ENCODE data around the gene IGSF3. TPM values are rescaled to one million over a fixed set of nuclear protein-coding genes. Genes with fewer than 3 reads are reported as not detected.

The IGSF3 gene
- total and polyA plus RNA-seq, 2 of the 8 experiments (the other 6 are each of a cell fraction or from before 2014, with no cell fraction given) = 30.0 to 32.2 TPM

DNA sequence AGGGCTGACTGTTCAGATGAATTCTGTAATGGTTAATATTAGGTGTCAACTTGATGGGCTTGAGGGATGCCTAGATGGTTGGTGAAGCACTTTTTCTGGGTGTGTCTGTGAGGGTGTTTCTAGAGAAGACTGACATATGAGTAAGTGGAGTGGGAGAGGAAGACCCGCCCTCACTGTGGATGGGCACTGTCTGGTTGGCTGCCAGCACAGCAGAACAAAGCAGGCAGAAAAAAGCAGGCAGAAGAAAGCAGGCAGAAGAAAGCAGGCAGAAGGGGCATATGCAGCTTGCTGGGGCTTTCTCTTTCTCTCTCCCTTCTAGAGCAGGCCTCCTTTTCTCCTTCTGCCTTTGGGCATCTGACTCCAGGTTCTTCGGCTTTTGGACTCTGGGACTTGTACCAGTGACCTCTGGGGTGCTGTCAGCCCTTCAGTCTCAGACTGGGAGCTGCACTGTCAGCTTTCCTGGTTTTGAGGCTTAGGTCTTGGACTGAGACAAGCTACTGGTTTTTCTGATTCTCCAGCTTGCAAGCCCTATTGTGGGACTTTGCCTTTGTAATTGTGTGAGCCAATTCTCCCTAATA is 43.8 kb upstream of the IGSF3 start (continued):
- no peak for TF ChIP-seq SUZ12 (IDR thresholded peaks at IDR 0.05; ENCODE audit: low read length)
- no peak for TF ChIP-seq FOSL1 (IDR thresholded peaks at IDR 0.05; ENCODE audit: insufficient read depth, low read depth, low read length)
- TF ChIP-seq PHF8 (conservative IDR thresholded peaks at IDR 0.05; ENCODE audit: low read depth, low read length) = no peak
- no peak for TF ChIP-seq KDM4A (IDR thresholded peaks at IDR 0.05; ENCODE audit: low read depth, low read length, severe bottlenecking)
- no peak for TF ChIP-seq HDAC2 (IDR thresholded peaks at IDR 0.05; ENCODE audit: borderline replicate concordance in 1 of 2, low read depth in 2 of 2, low read length in 2 of 2)
- TF ChIP-seq EZH2 (IDR thresholded peaks at IDR 0.05; ENCODE audit: low read depth, low read length, severe bottlenecking) = no peak
- TF ChIP-seq CREB1 (IDR thresholded peaks at IDR 0.05) = no peak
- TF ChIP-seq BRCA1 (IDR thresholded peaks at IDR 0.05; ENCODE audit: low read depth, low read length) = no peak

All from H1 (cell line).